ENCODE data around the gene PPP1R3E. TPM values are rescaled to one million over a fixed set of nuclear protein-coding genes. Genes with fewer than 3 reads are reported as not detected.

PPP1R3E gene
- total and polyA plus RNA-seq, 2 of the 13 experiments (the other 11 are each of a cell fraction or from before 2014, with no cell fraction given): 16.5 to 26.5 TPM

- TF ChIP-seq ZBTB44 (CRISPR knock-in tag; IDR thresholded peaks at IDR 0.05) (no peak), LBX2 (CRISPR knock-in tag; IDR thresholded peaks at IDR 0.05; ENCODE audit: borderline replicate concordance) (no peak), SNAPC5 (CRISPR knock-in tag; IDR thresholded peaks at IDR 0.05; ENCODE audit: borderline replicate concordance) (no peak), THYN1 (CRISPR knock-in tag; IDR thresholded peaks at IDR 0.05; ENCODE audit: borderline replicate concordance, low read depth) (no peak), ZNF609 (CRISPR knock-in tag; IDR thresholded peaks at IDR 0.05; ENCODE audit: borderline replicate concordance) (no peak), ZNF776 (CRISPR knock-in tag; IDR thresholded peaks at IDR 0.05) (no peak), HNRNPK (IDR thresholded peaks at IDR 0.05; ENCODE audit: low read depth, low read length, poor library complexity, severe bottlenecking) (no peak), ZNF891 (CRISPR knock-in tag; IDR thresholded peaks at IDR 0.05) (no peak)
Measured at GRCh38 chr14:23277189-23277588, 25.5 kb downstream of the PPP1R3E start (continued).
